Hepatocyte (in vitro differentiated cells): Measurements from ENCODE around the gene ELF3. TPM values are rescaled to one million over a fixed set of nuclear protein-coding genes. Genes with fewer than 3 reads are reported as not detected.

ENCODE experiments used
- DNase-seq: peaks from one replicate; pipeline ENCODE4 v3.0.0-alpha.2; 2016; ENCODE audit warnings: low spot score
- H2AFZ ChIP-seq: fragments of 200-600 bp; sonication (generic); 2 replicates; pipeline ENCODE4 v1.6.0; 2016; ENCODE audit warnings: antibody characterized with exemption, mild to moderate bottlenecking
- H3K27ac ChIP-seq: fragments of 200-600 bp; sonication (generic); 2 replicates; pipeline ENCODE4 v1.5.1; 2016; ENCODE audit warnings: mild to moderate bottlenecking
- H3K27me3 ChIP-seq: fragments of 200-600 bp; sonication (generic); 2 replicates; pipeline ENCODE4 v1.6.1; 2016
- H3K36me3 ChIP-seq: fragments of 200-600 bp; sonication (generic); replicated peaks from 2 replicates; pipeline ENCODE4 v1.5.1; 2016; ENCODE audit warnings: low read depth; ENCODE audit not compliant: insufficient read depth
- H3K4me1 ChIP-seq: fragments of 200-600 bp; sonication (generic); 2 replicates; pipeline ENCODE4 v1.5.1; 2016; ENCODE audit warnings: mild to moderate bottlenecking, moderate library complexity; ENCODE audit not compliant: insufficient read depth
- H3K4me2 ChIP-seq: fragments of 200-600 bp; sonication (generic); 2 replicates; pipeline ENCODE4 v1.6.0; 2016
- H3K4me3 ChIP-seq: fragments of 200-600 bp; sonication (generic); 2 replicates; pipeline ENCODE4 v1.5.1; 2016; ENCODE audit warnings: mild to moderate bottlenecking
- H3K79me2 ChIP-seq: fragments of 200-600 bp; sonication (generic); 2 replicates; pipeline ENCODE4 v1.6.0; 2017; ENCODE audit warnings: mild to moderate bottlenecking
- H3K9me2 ChIP-seq: fragments of 200-600 bp; sonication (generic); replicated peaks from 2 replicates; pipeline ENCODE4 v1.6.0; 2017; ENCODE audit warnings: mild to moderate bottlenecking; ENCODE audit not compliant: insufficient read depth
- H3K9me3 ChIP-seq: fragments of 200-600 bp; sonication (generic); 2 replicates; pipeline ENCODE4 v1.5.1; 2016; ENCODE audit warnings: low read depth, mild to moderate bottlenecking
- H4K20me1 ChIP-seq: fragments of 200-600 bp; sonication (generic); 2 replicates; pipeline ENCODE4 v1.6.0; 2016; ENCODE audit warnings: mild to moderate bottlenecking; ENCODE audit not compliant: insufficient read depth, poor library complexity, severe bottlenecking
- EZH2 ChIP-seq: fragments of 200-600 bp; sonication (generic); IDR thresholded peaks from 2 replicates; pipeline ENCODE4 v1.6.1; 2016; ENCODE audit warnings: antibody characterized with exemption, mild to moderate bottlenecking, borderline replicate concordance
- EZH2phosphoT487 ChIP-seq: fragments of 200-600 bp; sonication (generic); IDR thresholded peaks from one replicate; pipeline ENCODE4 v1.6.1; 2018; ENCODE audit warnings: antibody characterized with exemption, mild to moderate bottlenecking, low read depth, moderate library complexity; ENCODE audit not compliant: unreplicated experiment, severe bottlenecking
- WGBS: methylation state at CpG from one replicate; pipeline ENCODE4 v1.1.6; 2016; ENCODE audit warnings: low lambda C conversion rate; ENCODE audit errors: missing lambda C conversion rate; 5-methylcytosine and 5-hydroxymethylcytosine counted together
- polyA plus RNA-seq: library from polyadenylated mRNA; unstranded; fragments of >200 nt; fragmentation: Nextera tagmentation; extraction: Ambion mirVana; gene quantifications from 2 replicates; pipeline ENCODE4 v1.2.1, GENCODE V29; 2016
- total RNA-seq: library from RNA; depleted of rRNA; stranded (reverse); fragments of >200 nt; gene quantifications from 2 replicates; pipeline ENCODE4 v1.2.3, GENCODE V29; 2014
- TF ChIP-seq, protein P1 (sequence below): fragments of 200-600 bp; sonication (generic); IDR thresholded peaks from 2 replicates; pipeline ENCODE4 v1.5.1; 2016; ENCODE audit warnings: antibody characterized with exemption, mild to moderate bottlenecking; ENCODE audit not compliant: poor library complexity

Gene ELF3
- total and polyA plus RNA-seq, 2 experiments from 2014 or later: 333 to 367 TPM

DNA sequence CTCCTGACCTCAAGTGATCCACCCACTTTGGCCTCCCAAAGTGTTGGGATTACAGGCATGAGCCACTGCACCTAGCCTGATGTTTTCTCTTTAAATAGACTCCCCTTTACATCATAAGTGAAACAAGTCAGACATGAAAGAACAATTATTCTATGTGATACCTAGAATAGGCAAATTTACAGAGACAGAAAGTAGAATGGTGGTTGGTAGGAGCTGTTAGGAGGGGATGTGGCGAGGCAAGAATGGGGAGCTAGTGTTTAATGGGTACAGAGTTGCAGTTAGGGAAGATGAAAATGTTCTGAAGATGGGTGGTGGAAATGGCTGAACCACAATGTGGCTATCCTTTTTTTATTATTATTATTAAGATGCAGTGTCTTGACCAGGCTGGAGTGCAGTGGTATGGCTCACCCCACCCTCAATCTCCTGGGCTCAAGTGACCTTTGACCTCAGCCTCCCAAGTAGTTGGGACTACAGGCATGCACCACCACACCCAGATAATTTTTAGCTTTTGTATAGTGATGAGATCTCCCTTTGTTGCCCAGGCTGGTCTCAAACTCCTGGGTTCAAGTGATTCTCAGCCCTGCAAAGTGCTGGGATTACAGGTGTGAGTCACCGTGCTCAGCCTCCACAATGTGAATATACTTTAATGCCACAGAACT is 28.4 kb downstream of the ELF3 start:
- Histone ChIP-seq H3K27me3 (no peaks in the 10 kb centered on the region), H3K9me3 (no peaks in the 10 kb centered on the region), H3K4me2 (no peak overlapping the region), H4K20me1 (no peaks in the 10 kb centered on the region), H2AFZ (no peak overlapping the region), H3K4me1 (peaks cover 23% of the 10 kb centered on the region), H3K27ac (no peak overlapping the region), H3K36me3 (no peaks in the 10 kb centered on the region), H3K9me2 (no peaks in the 10 kb centered on the region), H3K79me2 (no peaks in the 10 kb centered on the region), H3K4me3 (no peak overlapping the region)
- no peak for TF ChIP-seq EZH2
- no peak for TF ChIP-seq EZH2phosphoT487
- TF ChIP-seq, protein P1, sequence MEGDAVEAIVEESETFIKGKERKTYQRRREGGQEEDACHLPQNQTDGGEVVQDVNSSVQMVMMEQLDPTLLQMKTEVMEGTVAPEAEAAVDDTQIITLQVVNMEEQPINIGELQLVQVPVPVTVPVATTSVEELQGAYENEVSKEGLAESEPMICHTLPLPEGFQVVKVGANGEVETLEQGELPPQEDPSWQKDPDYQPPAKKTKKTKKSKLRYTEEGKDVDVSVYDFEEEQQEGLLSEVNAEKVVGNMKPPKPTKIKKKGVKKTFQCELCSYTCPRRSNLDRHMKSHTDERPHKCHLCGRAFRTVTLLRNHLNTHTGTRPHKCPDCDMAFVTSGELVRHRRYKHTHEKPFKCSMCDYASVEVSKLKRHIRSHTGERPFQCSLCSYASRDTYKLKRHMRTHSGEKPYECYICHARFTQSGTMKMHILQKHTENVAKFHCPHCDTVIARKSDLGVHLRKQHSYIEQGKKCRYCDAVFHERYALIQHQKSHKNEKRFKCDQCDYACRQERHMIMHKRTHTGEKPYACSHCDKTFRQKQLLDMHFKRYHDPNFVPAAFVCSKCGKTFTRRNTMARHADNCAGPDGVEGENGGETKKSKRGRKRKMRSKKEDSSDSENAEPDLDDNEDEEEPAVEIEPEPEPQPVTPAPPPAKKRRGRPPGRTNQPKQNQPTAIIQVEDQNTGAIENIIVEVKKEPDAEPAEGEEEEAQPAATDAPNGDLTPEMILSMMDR: no peak
- WGBS: 96% methylated on average over 2 of the region's 2 CpGs
- DNase-seq: no peak

DNA sequence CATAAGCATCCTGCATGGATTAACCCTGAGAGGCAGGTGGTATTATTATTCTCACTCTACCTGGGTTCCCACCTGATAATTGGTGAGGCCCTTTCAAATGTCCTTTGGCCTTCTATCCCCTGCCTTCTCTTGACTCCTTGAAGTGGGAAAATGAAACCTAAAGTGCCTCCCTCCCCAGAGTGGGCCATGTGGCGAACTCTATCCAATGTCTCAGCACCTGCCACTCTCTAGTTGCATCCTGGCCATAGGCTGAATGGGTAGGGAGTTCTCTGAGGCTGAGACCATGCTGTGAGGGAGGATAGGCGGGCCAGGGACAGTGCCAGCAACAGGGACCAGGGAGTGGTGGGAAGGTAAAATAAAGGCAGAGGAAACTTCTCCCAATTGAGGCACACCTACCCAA is 35.3 kb downstream of the ELF3 start:
- Histone ChIP-seq H3K4me1 (peaks cover 30% of the 10 kb centered on the region), H3K27me3 (no peaks in the 10 kb centered on the region), H4K20me1 (no peaks in the 10 kb centered on the region), H3K27ac (peak overlapping the region; percentile 90), H3K9me3 (no peaks in the 10 kb centered on the region), H3K4me3 (no peak overlapping the region), H3K79me2 (no peaks in the 10 kb centered on the region), H3K36me3 (no peaks in the 10 kb centered on the region), H2AFZ (no peak overlapping the region), H3K4me2 (peak overlapping the region; percentile 41), H3K9me2 (no peaks in the 10 kb centered on the region)
- no peak for DNase-seq
- 89% methylated on average over 2 of the region's 2 CpGs for WGBS
- TF ChIP-seq EZH2 (no peak), EZH2phosphoT487 (no peak)
- TF ChIP-seq, protein P1: no peak

DNA sequence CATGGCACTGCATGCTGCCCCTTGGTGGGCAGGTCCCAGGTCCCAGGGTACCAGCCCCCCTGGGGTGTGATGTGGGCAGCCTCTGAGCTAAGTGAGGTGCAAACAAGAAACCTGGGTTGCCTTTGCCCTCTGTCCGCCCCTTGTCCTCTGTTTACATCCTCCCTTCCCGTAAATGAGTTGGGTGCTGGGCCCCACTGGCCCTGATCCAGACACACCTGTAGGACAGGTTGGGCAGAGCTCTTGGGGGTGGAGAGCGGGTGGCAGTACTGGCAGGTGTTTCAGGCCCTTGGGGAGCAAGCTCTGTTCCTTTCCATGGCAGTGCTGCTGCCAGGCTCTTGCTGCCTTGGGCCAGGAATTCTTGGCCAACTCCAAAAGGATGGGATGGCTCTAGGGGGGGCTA is 35.8 kb downstream of the ELF3 start:
- no peaks in the 10 kb centered on the region for H3K9me2 ChIP-seq
- H3K36me3 ChIP-seq: no peaks in the 10 kb centered on the region
- H3K9me3 ChIP-seq: no peaks in the 10 kb centered on the region
- peak overlapping the region; percentile 41 for H3K4me2 ChIP-seq
- H4K20me1 ChIP-seq: no peaks in the 10 kb centered on the region
- no peaks in the 10 kb centered on the region for H3K27me3 ChIP-seq
- WGBS: 57% methylated on average over 3 of the region's 3 CpGs
- H2AFZ ChIP-seq: no peak overlapping the region
- TF ChIP-seq EZH2: no peak
- TF ChIP-seq, protein P1: no peak
- TF ChIP-seq EZH2phosphoT487: no peak
- DNase-seq: peak; percentile 64
- H3K79me2 ChIP-seq: no peaks in the 10 kb centered on the region
- peak overlapping the region; percentile 90 for H3K27ac ChIP-seq
- peaks cover 30% of the 10 kb centered on the region for H3K4me1 ChIP-seq
- no peak overlapping the region for H3K4me3 ChIP-seq
